ELF-1 (cell line): ENCODE results near the gene SFMBT1.

Source experiments
- DNase-seq: peaks from one replicate; pipeline ENCODE4 v3.0.0-alpha.2; 2016; ENCODE audit warnings: low read depth, low spot score

SFMBT1 gene

DNA sequence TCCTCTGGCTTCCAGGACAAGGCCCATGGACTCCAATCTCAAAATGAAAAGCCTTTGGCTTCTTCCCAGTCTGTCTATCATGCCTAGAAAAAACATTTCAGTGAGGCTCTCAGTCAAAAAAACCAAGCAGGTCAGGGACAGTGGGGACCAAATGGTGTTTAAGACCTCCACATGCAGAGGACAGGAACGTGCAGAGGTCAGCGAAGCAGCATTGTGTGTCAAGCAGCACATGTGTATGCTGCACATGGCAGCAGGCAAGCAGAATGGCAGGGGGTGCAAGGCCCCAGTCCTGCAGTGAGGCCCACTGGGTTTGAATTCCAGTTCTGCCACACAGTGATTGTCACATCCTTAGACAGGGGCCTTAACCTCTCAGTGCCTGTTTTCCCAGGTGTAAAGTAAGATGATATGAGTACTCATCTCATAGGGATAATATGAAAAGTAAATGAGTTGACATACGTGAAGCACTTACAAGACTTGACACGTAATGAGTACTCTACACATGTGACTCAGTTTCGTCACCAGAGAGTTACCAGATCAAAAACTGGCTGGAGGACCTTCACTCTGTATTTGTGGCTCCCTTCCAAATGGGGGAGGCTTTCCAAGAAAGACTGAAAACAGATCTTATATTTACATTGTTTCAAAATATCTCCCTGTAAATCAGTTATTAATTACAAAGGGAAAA is 159.7 kb downstream of the SFMBT1 start:
- DNase-seq = no peak

- DNase-seq = no peak
Observed at GRCh38 chr3:52882377-52882776, 163.5 kb downstream of the SFMBT1 start.

DNA sequence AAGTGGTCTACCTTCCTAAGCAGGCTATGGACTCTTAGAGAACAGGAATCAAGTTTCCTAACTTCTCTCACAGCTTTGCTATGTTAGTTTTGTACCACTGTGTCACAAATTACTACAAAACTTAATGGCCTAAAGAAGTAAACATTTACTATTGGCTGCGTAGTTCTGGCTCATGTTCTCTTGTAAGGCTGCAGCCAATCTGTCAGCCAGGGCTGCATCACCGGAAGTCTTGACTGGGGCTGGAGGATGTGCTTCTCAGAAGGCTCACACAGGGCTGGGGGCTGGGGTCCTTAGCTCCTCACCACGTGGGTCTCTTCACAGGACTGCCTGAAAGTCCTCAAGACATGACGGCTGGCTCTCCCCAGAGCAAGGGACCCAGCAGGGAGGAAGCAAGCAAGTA is 164.0 kb downstream of the SFMBT1 start:
- DNase-seq = no peak

GRCh38 chr3:52880474-52880873 is 165.4 kb downstream of the SFMBT1 start:
- no peak for DNase-seq

DNA sequence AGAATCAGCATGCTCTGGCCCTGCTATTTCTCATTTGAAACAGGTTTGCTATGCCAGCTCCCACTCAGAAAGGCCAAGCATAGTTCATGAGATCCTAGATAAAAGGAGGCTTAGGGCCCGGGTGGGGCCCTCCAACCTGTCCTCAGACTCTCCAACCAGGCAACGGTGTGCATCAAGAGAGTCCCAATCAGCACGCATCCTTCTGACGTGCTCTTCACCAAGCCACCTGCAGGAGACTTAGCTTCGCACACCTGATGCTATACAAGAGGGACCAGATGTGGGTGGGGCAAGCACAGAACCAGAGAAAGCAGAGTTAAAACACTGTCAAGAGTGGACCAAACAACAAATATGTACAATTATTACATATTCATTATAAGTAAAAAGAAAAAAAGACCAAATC is 165.8 kb downstream of the SFMBT1 start:
- no peak for DNase-seq

- no peak for DNase-seq
Observed at GRCh38 chr3:52879581-52879980, 166.3 kb downstream of the SFMBT1 start.

GRCh38 chr3:52879090-52879489 is 166.8 kb downstream of the SFMBT1 start:
- DNase-seq = peak; percentile 30

GRCh38 chr3:52877085-52877484 is 168.8 kb downstream of the SFMBT1 start:
- no peak for DNase-seq

GRCh38 chr3:52874864-52875587 is 170.8 kb downstream of the SFMBT1 start:
- DNase-seq = no peak

DNA sequence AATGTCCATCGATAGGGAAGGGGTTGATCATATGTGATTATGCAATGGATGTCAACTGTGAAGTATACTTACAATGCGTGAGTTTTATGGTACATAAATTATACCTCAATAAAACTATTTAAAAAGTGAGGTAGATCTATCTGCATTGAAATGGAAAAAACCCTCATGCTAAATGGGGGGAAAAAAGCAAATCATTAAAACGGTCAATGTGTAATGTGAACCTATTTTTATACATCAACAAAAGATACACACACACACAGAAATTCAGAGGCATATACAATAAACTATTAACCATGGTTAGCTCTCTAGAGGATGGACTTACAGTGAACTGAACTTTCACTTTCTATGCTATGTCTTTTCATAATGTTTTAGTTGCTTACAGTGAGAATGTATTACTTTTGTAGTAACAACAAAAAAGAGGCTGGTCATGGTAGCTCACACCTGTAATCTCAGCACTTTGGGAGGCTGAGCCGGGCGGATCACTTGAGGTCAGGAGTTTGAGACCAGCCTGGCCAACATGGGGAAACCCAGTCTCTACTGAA is 171.6 kb downstream of the SFMBT1 start:
- DNase-seq = no peak

DNA sequence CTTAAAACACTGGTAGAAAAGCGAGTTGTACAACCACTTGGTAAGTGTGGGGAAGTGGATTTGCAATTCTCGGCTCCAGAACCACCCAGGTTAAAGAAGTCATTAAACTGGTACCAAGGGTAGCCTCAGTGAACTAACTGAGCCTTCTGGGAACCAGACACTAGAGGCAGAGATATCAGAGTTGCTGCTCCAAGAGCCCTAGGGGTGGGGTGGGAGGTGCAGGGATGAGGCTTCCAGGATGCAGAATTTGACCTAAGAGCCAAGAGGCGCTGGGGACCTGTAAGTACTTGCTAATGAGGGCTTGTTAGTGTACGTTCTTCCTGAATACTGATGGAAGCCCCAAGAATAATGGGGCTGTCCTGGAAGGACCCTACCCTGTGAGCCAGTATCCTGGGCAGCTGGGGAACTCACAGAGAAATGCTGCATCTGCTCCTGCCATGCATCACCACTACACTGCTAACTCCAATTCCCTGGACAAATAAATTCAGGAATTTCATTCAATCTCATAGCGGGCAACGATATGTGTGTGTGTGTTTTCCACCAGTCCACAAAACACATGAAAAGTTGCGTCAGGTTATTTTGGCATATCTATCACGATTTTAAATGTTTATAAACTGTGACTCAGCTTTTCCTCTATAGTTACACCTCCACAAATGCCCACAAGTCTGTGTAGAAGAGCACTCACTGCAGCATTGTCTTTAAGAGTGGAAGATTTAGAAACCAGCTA is 172.3 kb downstream of the SFMBT1 start:
- no peak for DNase-seq

DNA sequence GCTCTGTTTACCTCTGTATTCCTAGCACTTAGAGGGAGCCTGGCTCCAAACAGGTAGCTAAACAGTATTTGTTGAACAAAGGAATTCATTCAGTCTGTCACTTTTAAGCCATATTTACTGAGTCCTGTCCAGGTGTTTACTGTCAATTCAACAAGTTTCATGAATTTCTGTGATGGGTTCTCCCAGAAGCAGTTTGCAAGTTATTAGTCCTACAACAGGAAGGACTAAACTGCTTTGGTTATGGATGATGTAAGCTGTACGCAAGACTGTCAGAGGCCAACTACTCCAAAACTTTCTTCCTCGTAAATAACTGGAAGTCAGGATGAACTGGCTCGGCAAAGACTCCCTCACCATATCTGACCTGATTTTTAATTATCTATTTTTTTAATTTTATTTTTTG is 173.6 kb downstream of the SFMBT1 start:
- DNase-seq = no peak

GRCh38 chr3:52871761-52872160 is 174.1 kb downstream of the SFMBT1 start:
- DNase-seq = no peak

DNA sequence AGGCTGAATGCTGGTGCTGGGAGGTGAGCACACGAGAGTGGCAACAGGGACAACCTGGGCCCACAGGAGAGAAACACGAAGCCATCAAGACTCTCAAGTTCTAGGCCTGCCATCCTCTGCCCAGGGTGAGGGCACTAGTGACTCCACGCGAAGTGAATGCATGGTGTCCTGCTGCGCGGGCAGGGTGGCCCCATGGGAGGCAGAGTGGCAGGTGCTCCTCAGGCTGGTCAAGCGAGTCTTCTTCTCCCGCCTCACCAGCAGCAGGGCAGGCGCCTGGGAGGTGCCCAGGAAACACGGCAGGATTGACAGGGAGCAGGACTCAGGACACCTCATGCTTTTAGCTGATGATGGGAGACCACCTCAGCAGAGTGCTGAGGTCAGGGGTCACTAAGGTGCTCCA is 175.4 kb downstream of the SFMBT1 start:
- no peak for DNase-seq

DNA sequence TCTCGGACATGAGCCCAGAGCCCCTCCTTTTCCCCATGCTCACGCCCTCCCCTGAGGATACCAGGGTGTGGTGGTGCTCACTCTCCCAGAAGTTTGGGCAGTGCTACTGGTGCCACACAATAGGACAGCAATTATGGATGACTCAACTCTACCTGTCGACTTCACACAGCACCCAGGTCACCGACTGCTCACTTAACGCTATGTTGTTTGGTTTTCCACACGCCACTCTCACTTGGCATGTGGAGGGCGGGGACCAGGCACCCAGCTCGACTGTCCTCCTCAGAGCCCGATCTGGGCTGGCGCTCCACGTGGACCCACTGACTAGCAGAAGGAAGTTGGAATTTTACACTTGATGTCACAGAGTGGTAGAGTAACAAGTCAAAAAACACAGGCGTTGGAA is 179.4 kb downstream of the SFMBT1 start:
- DNase-seq = no peak

DNA sequence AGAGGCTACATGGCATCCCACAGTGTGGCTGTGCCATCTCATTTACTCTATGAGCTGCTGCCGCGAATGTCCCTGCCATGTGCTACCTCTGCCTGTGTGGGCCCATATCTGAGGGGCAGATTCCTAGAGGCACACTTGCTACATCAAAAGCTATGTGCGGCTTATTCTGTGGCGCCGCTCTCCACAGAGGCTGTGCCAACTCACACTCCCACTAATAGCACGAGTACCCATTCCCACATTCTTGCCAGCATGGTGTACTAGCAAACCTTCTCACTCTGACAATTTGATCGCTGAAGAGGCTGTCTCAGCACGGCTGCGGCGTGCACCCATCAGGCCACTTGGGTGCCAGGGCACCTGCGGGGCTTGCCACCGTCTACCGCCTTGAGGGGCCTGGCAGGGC is 179.9 kb downstream of the SFMBT1 start:
- DNase-seq = no peak

- no peak for DNase-seq
Observed at GRCh38 chr3:52860424-52860768, 185.5 kb downstream of the SFMBT1 start.

GRCh38 chr3:52859686-52860423 is 186.0 kb downstream of the SFMBT1 start:
- no peak for DNase-seq

GRCh38 chr3:52857864-52858263 is 188.0 kb downstream of the SFMBT1 start:
- no peak for DNase-seq

DNA sequence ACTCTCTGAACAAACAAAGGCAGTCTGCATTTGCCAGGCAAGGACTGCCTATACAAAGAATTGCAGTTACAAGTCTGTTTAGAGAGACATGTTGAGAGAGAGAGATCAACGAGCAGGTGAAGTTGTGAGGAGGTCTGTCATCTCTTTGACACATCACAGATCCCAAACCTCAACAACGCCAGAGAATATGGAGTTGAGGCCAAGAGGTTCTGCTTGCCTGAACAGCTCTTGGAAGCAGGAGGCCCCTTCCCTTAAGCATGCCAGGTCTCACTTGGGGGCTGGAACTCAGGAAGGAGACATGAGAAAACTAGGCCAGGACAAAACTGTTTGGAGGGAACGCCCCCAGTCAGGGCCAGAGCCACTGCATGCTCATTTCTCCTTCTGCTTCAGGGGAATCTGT is 188.7 kb downstream of the SFMBT1 start:
- no peak for DNase-seq

DNA sequence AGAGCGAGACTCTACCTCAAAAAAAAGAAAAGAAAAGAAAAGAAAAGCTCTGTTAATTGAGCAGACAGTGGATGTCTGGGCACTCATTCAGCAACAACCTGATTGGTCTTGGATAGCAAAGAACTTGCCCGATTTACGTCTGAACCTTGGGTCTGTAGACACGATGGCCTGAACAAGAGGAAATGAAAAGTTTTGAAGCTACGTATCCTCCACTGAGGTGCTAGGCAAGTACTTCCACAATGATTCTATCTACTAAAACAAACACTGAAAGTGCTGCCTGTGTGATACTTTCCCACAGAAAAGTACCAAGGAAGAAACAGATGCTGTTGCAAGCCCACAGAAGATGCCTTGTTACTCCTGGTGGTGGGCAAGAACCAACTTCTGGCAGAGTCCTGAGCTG is 189.2 kb downstream of the SFMBT1 start:
- DNase-seq = no peak

- DNase-seq = no peak
Observed at GRCh38 chr3:52854013-52854412, 191.9 kb downstream of the SFMBT1 start.
